K562 (cell line): ENCODE results near the gene AMN1. TPM values are rescaled to one million over a fixed set of nuclear protein-coding genes. Genes with fewer than 3 reads are reported as not detected.
A peak's percentile ranks its signal among the peaks of the same experiment; 100 is the strongest.

Experiments
- ATAC-seq: fragments of 200-7000 bp; cut with Tn5 transposase; 3 replicates; pipeline ENCODE4 v1.9.1; 2020; ENCODE audit warnings: moderate library complexity
- BruUV-seq: library from RNA; stranded (reverse); fragments of 400-500 nt; replicated peaks from 2 replicates; lab custom pipeline; 2021; lab: Mats Ljungman, UMichigan
- CTCF ChIA-PET: fragments of 300-600 bp; formaldehyde crosslinking; extraction: SDS; loops from one replicate; lab custom pipeline; 2021; ENCODE audit warnings: low intra/inter-chr PET ratio; lab: Yijun Ruan, JAX
- POLR2A ChIA-PET: fragments of 300-600, 350-650 bp; sonication (Branson Sonifier 250); formaldehyde crosslinking; extraction: SDS; loops from one replicate; lab custom pipeline; 2021; ENCODE audit warnings: antibody characterized with exemption, inconsistent platforms; lab: Yijun Ruan, JAX
- DNase-seq, 4 experiments: peaks; one replicate each; pipeline versions ENCODE4 v3.0.0 to v3.0.0-alpha.2; 2011 to 2018; ENCODE audit warnings: low spot score in 3 of 4, mixed read lengths in 3 of 4; ENCODE audit errors: extremely low read depth in 1 of 4
- FAIRE-seq: peaks from 2 replicates; lab custom pipeline; 2011; peaks lifted over from hg19 to GRCh38; lab: Jason Lieb, UNC
- H2AFZ ChIP-seq: 2 replicates; pipeline ENCODE4 v1.6.0; 2011; ENCODE audit warnings: low read depth, low read length, control low read depth, inconsistent platforms
- H3K27ac ChIP-seq: fragments of 200-600 bp; 3 replicates; pipeline ENCODE4 v1.8.0; 2011; ENCODE audit warnings: low read depth, mild to moderate bottlenecking, control low read depth, inconsistent platforms, low read length, moderate library complexity, mixed read lengths; ENCODE audit errors: extremely low read depth
- H3K27me3 ChIP-seq, 2 experiments: fragments of 300-600 bp in 1 of 2; 2 replicates in 1 of 2; 3 replicates in 1 of 2; pipeline versions ENCODE4 v1.6.0 to v1.8.0; 2011; ENCODE audit warnings: inconsistent platforms in 2 of 2, low read length in 2 of 2, mild to moderate bottlenecking in 1 of 2, mixed read lengths in 1 of 2, moderate library complexity in 1 of 2; ENCODE audit not compliant: control insufficient read depth in 2 of 2, insufficient read depth in 2 of 2
- H3K36me3 ChIP-seq: fragments of 300-600 bp; 3 replicates; pipeline ENCODE4 v1.8.0; 2011; ENCODE audit warnings: mild to moderate bottlenecking, low read length, inconsistent platforms; ENCODE audit not compliant: control insufficient read depth, insufficient read depth
- H3K4me1 ChIP-seq, 2 experiments: fragments of 200-600 bp in 1 of 2; replicated peaks in 1 of 2; 2 replicates in 1 of 2; 3 replicates in 1 of 2; pipeline versions ENCODE4 v1.5.1 to v1.8.0; 2011; ENCODE audit warnings: inconsistent platforms in 2 of 2, low read length in 2 of 2, mild to moderate bottlenecking in 1 of 2, mixed read lengths in 1 of 2, moderate library complexity in 1 of 2; ENCODE audit not compliant: control insufficient read depth in 2 of 2, insufficient read depth in 2 of 2
- H3K4me2 ChIP-seq: 2 replicates; pipeline ENCODE4 v1.6.1; 2011; ENCODE audit warnings: low read length, control low read depth, inconsistent platforms, mixed read lengths; ENCODE audit not compliant: insufficient read depth
- H3K4me3 ChIP-seq: fragments of 200-600 bp; sonication (generic), shearing (Covaris generic); 2 replicates; pipeline ENCODE4 v1.5.1; 2016; ENCODE audit warnings: control low read depth, inconsistent platforms
- H3K79me2 ChIP-seq: fragments of 200-600 bp; 3 replicates; pipeline ENCODE4 v1.8.0; 2011; ENCODE audit warnings: low read length, inconsistent platforms; ENCODE audit not compliant: control insufficient read depth, insufficient read depth
- H3K9ac ChIP-seq, 2 experiments: 2 replicates each; pipeline versions ENCODE4 v1.6.0 to v1.6.1; 2011; ENCODE audit warnings: low read depth in 2 of 2, low read length in 2 of 2, control low read depth in 1 of 2, inconsistent platforms in 1 of 2, mild to moderate bottlenecking in 1 of 2, mixed read lengths in 1 of 2; ENCODE audit not compliant: insufficient read depth in 1 of 2
- H3K9me1 ChIP-seq: one replicate; pipeline ENCODE4 v1.6.0; 2011; ENCODE audit warnings: inconsistent platforms, mild to moderate bottlenecking, low read length, moderate library complexity; ENCODE audit not compliant: control insufficient read depth, insufficient read depth
- H3K9me3 ChIP-seq: replicated peaks from 2 replicates; pipeline ENCODE4 v1.5.1; 2011; ENCODE audit warnings: low read depth, low read length, inconsistent platforms; ENCODE audit not compliant: control insufficient read depth, insufficient read depth
- H4K20me1 ChIP-seq: replicated peaks from 2 replicates; pipeline ENCODE4 v1.6.1; 2011; ENCODE audit warnings: low read length, inconsistent platforms, mixed read lengths; ENCODE audit not compliant: control insufficient read depth, insufficient read depth
- BMI1 ChIP-seq: fragments of 150-350 bp; IDR thresholded peaks from 2 replicates; pipeline ENCODE4 v1.6.1; 2014; ENCODE audit warnings: low read length
- POLR3A ChIP-seq: IDR thresholded peaks from 2 replicates; pipeline ENCODE4 v1.6.1; 2011; ENCODE audit warnings: borderline replicate concordance, mild to moderate bottlenecking, moderate library complexity; ENCODE audit not compliant: insufficient read length, insufficient read depth; ENCODE audit errors: extremely low read depth
- TGIF2 ChIP-seq: sonication (generic); formaldehyde crosslinking; IDR thresholded peaks from 2 replicates; pipeline ENCODE4 v1.8.1; 2022; ENCODE audit warnings: mild to moderate bottlenecking, missing genetic modification reagents, moderate library complexity
- TRIM24 ChIP-seq, 2 experiments: fragments of 450-650 bp; IDR thresholded peaks; 2 replicates each; pipeline ENCODE4 v1.6.1; 2016
- WGBS: fragments of 100-300 bp; shearing (Covaris generic); methylation state at CpG from one replicate; pipeline ENCODE4 v1.1.6; 2016; ENCODE audit warnings: low coverage, mixed read lengths; ENCODE audit not compliant: insufficient coverage; ENCODE audit errors: missing lambda C conversion rate; 5-methylcytosine and 5-hydroxymethylcytosine counted together
- in situ Hi-C: fragments of 300-500 bp; cut with MboI; formaldehyde crosslinking; loops from 4 replicates; pipeline ENCODE4 v1.15.0; 2018; ENCODE audit warnings: inconsistent platforms, mixed read lengths
- intact Hi-C: fragments of 100-400 bp; cut with micrococcal nuclease; formaldehyde crosslinking; loops from 2 replicates; pipeline ENCODE4 v1.14.2; 2022
- polyA plus RNA-seq, 8 experiments: library from polyadenylated mRNA; depleted of rRNA in 4 of 8; stranded (reverse) in 5 of 8; unstranded in 3 of 8; fragments of >200 nt; fragmentation: Nextera tagmentation in 2 of 8; fragmentation: Illumina TruSeq in 1 of 8; extraction: Ambion mirVana in 2 of 8; extraction: Trizol in 1 of 8; gene quantifications; 2 replicates each; pipeline versions ENCODE4 v1.2.1 to v1.2.3, GENCODE V29; 2011 to 2014; ENCODE audit warnings: inconsistent platforms in 1 of 8, missing spikeins in 1 of 8
- total RNA-seq, 7 experiments: library from RNA; depleted of rRNA in 6 of 7; stranded (reverse); fragments of >200 nt in 6 of 7; fragmentation: Illumina TruSeq in 2 of 7; extraction: Trizol in 2 of 7; gene quantifications; 2 replicates each; pipeline versions ENCODE4 v1.2.1 to v1.2.3, GENCODE V29; 2011 to 2021; ENCODE audit warnings: low replicate concordance in 1 of 7

AMN1 gene
- total and polyA plus RNA-seq, 9 of the 15 experiments (the other 6 are each of a cell fraction or from before 2014, with no cell fraction given): 5.2 to 27.6 (median 13.0) TPM

DNA sequence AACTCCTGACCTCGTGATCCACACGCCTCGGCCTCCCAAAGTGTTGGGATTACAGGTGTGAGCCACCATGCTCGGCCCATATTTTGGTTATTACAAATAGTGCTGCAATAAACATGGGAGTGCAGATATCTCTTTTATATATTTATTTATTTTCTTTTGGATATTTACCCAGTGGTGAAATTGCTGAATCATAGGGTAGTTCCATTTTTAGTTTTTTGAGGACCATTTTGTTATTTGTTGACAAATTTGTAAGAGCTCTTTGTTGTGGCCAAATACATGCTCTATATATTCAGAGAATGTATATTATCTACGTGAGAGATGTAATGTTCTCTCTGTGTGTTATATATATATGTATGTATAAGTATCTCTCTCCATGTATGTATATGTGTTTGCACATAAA is 15.9 kb downstream of the AMN1 start (continued):
- TF ChIP-seq TRIM24 (IDR thresholded peaks at IDR 0.05) (0 out of 4 replicates have a peak, but pooled peaks of 1 of the 2 experiments have one; percentile 18), POLR3A (no peak)

DNA sequence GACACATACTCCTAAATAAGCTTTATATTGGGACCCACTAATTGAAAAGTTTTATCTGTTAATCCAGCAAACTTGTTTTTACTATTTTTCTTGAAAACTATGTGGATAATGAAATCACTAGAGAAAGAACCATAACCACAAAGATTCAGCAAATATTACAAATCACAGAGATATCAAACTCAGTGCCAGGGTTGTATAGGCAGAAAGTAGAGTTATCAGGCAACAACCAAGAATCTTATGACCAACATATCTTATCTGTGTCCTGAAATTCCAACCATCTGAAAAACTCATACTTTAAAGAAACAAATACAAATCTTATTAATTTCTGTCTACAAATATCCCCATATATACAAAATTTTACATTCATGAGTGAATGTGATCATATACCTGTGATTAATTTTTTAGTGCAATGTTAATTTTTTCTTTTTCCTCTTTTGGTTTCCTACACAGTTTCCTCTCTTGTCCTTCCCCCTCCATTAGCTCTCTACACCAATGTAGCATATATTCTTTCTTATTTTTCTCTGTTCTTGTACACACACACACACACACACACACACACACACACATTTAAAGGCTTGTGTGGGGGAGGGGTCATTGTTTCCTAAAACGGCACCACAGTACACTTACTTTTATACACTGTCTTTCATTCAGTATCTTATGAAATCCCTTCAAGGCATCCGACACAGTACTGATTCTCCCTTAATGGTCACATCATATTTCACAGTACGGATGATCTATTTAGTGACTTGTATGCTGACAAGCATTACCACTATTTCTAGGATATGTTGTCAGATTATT is 18.6 kb downstream of the AMN1 start:
- Histone ChIP-seq H3K4me2 (no peak overlapping the region), H3K9me1 (no peaks in the 10 kb centered on the region), H3K9ac (no peak overlapping the region), H4K20me1 (no peaks in the 10 kb centered on the region), H3K27me3 (no peaks in the 10 kb centered on the region), H3K79me2 (no peaks in the 10 kb centered on the region), H3K4me3 (no peak overlapping the region), H3K27ac (no peak overlapping the region), H3K4me1 (peaks cover 0 to 14% of the 10 kb centered on the region in 2 experiments; a peak in 3 of 5 replicates), H3K36me3 (no peaks in the 10 kb centered on the region), H3K9me3 (peaks cover 3% of the 10 kb centered on the region), H2AFZ (no peak overlapping the region)
- POLR2A ChIA-PET: interaction anchor here (1.3 kb wide), 1 partner anchor 21 kb away, joined by 4 read pairs; no protein-coding TSS in a partner anchor
- intact Hi-C loops: no loop called here
- WGBS: 61% methylated on average over 3 of the region's 3 CpGs
- DNase-seq: no peak
- ATAC-seq: no peak
- FAIRE-seq: no peak
- in situ Hi-C loops: no loop called here
- TF ChIP-seq BMI1 (no peak), TGIF2 (CRISPR knock-in tag) (no peak), TRIM24 (IDR thresholded peaks at IDR 0.05) (peak in 1 of 2 experiments; percentile 43; a peak in 1 of 4 replicates)
- CTCF ChIA-PET: no interaction called here
- BruUV-seq: no TSS peak
